IMR-90 (cell line): Measurements from ENCODE around the gene CDH26. TPM values are rescaled to one million over a fixed set of nuclear protein-coding genes. Genes with fewer than 3 reads are reported as not detected.
A peak's percentile ranks its signal among the peaks of the same experiment; 100 is the strongest.

Source experiments
- ATAC-seq: fragments of 200-7000 bp; cut with Tn5 transposase; 2 replicates; pipeline ENCODE4 v1.9.1; 2020; ENCODE audit warnings: low read depth, mild to moderate bottlenecking, moderate library complexity
- BruUV-seq: library from RNA; stranded (reverse); fragments of 400-500 nt; replicated peaks from 2 replicates; lab custom pipeline; 2021; lab: Mats Ljungman, UMichigan
- CTCF ChIA-PET: fragments of 300-600 bp; formaldehyde crosslinking; extraction: SDS; loops from one replicate; lab custom pipeline; 2021; ENCODE audit warnings: antibody characterized with exemption; lab: Yijun Ruan, JAX
- POLR2A ChIA-PET: fragments of 300-600 bp; sonication (Branson Sonifier 250); formaldehyde crosslinking; loops from one replicate; lab custom pipeline; 2022; ENCODE audit warnings: antibody characterized with exemption; ENCODE audit not compliant: unreplicated experiment; lab: Charles Lee
- DNase-seq: peaks from one replicate; pipeline ENCODE4 v3.0.0; 2013
- H2AFZ ChIP-seq: replicated peaks from 2 replicates; pipeline ENCODE3; 2013; ENCODE audit warnings: low read length, mild to moderate bottlenecking; ENCODE audit not compliant: poor library complexity
- H2AK5ac ChIP-seq: 2 replicates; pipeline ENCODE4 v1.6.1; 2013; ENCODE audit warnings: low read depth, low read length, inconsistent platforms
- H2AK9ac ChIP-seq: replicated peaks from 2 replicates; pipeline ENCODE3; 2013; ENCODE audit warnings: mild to moderate bottlenecking, low read depth, low read length, moderate library complexity; ENCODE audit not compliant: poor library complexity
- H2BK120ac ChIP-seq: 2 replicates; pipeline ENCODE4 v1.6.1; 2013; ENCODE audit warnings: low read depth, low read length, inconsistent platforms
- H2BK15ac ChIP-seq: 3 replicates; pipeline ENCODE4 v1.6.1; 2013; ENCODE audit warnings: low read depth, low read length, inconsistent platforms
- H2BK20ac ChIP-seq: 2 replicates; pipeline ENCODE4 v1.6.1; 2013; ENCODE audit warnings: low read depth, mild to moderate bottlenecking, inconsistent platforms, low read length, moderate library complexity
- H2BK5ac ChIP-seq: 2 replicates; pipeline ENCODE4 v1.6.1; 2013; ENCODE audit warnings: mild to moderate bottlenecking, low read depth, low read length, inconsistent platforms; ENCODE audit not compliant: poor library complexity, severe bottlenecking
- H3K14ac ChIP-seq: replicated peaks from 2 replicates; pipeline ENCODE4 v1.6.1; 2013; ENCODE audit warnings: low read depth, low read length, inconsistent platforms
- H3K18ac ChIP-seq: 2 replicates; pipeline ENCODE4 v1.6.1; 2013; ENCODE audit warnings: low read depth, low read length, control low read depth
- H3K23ac ChIP-seq: 2 replicates; pipeline ENCODE4 v1.6.1; 2013; ENCODE audit warnings: low read depth, low read length, inconsistent platforms
- H3K27ac ChIP-seq: 2 replicates; pipeline ENCODE4 v1.5.1; 2013; ENCODE audit warnings: mild to moderate bottlenecking, control low read depth, low read length; ENCODE audit not compliant: insufficient read depth
- H3K27me3 ChIP-seq: 2 replicates; pipeline ENCODE4 v1.6.1; 2013; ENCODE audit warnings: low read length; ENCODE audit not compliant: control insufficient read depth, insufficient read depth
- H3K36me3 ChIP-seq: 2 replicates; pipeline ENCODE4 v1.6.1; 2013; ENCODE audit warnings: low read length, mixed read lengths; ENCODE audit not compliant: control insufficient read depth, insufficient read depth
- H3K4ac ChIP-seq: 2 replicates; pipeline ENCODE4 v1.6.1; 2013; ENCODE audit warnings: low read depth, low read length, inconsistent platforms
- H3K4me1 ChIP-seq: 2 replicates; pipeline ENCODE4 v1.6.1; 2013; ENCODE audit warnings: low read length, mixed read lengths; ENCODE audit not compliant: control insufficient read depth, insufficient read depth
- H3K4me2 ChIP-seq: 2 replicates; pipeline ENCODE4 v1.6.1; 2013; ENCODE audit warnings: low read depth, mild to moderate bottlenecking, control low read depth, low read length, moderate library complexity
- H3K4me3 ChIP-seq: 2 replicates; pipeline ENCODE4 v1.5.1; 2013; ENCODE audit warnings: low read depth, mild to moderate bottlenecking, control low read depth, low read length, moderate library complexity; ENCODE audit not compliant: insufficient read depth
- H3K56ac ChIP-seq: 2 replicates; pipeline ENCODE4 v1.6.1; 2013; ENCODE audit warnings: low read length, inconsistent platforms; ENCODE audit not compliant: insufficient read depth; ENCODE audit errors: extremely low read depth
- H3K79me1 ChIP-seq, 2 experiments: 2 replicates each; pipeline ENCODE4 v1.6.1; 2013; ENCODE audit warnings: low read length in 2 of 2, inconsistent platforms in 1 of 2, low read depth in 1 of 2
- H3K9ac ChIP-seq: 2 replicates; pipeline ENCODE4 v1.6.1; 2013; ENCODE audit warnings: low read depth, low read length, control low read depth
- H3K9me1 ChIP-seq: 2 replicates; pipeline ENCODE4 v1.6.1; 2013; ENCODE audit warnings: low read length, inconsistent platforms; ENCODE audit not compliant: insufficient read depth
- H3K9me3 ChIP-seq: 2 replicates; pipeline ENCODE4 v1.6.1; 2013; ENCODE audit warnings: low read length; ENCODE audit not compliant: control insufficient read depth, insufficient read depth
- H4K20me1 ChIP-seq: 2 replicates; pipeline ENCODE4 v1.6.1; 2013; ENCODE audit warnings: low read length, inconsistent platforms; ENCODE audit not compliant: insufficient read depth
- H4K5ac ChIP-seq: 2 replicates; pipeline ENCODE4 v1.6.1; 2013; ENCODE audit warnings: mild to moderate bottlenecking, low read depth, low read length, control low read depth
- H4K8ac ChIP-seq, 2 experiments: 2 replicates each; pipeline ENCODE4 v1.6.1; 2013; ENCODE audit warnings: low read depth in 2 of 2, low read length in 2 of 2, control low read depth in 1 of 2, inconsistent platforms in 1 of 2
- H4K91ac ChIP-seq: 2 replicates; pipeline ENCODE4 v1.6.1; 2013; ENCODE audit warnings: low read depth, low read length, inconsistent platforms; ENCODE audit not compliant: insufficient read depth
- BHLHE40 ChIP-seq: fragments of 150-350 bp; IDR thresholded peaks from 2 replicates; pipeline ENCODE4 v1.6.1; 2016; ENCODE audit warnings: mild to moderate bottlenecking, low read depth, low read length
- CEBPB ChIP-seq: IDR thresholded peaks from 2 replicates; pipeline ENCODE4 v1.6.1; 2012; ENCODE audit warnings: low read depth, low read length, improper control_type of control experiment
- CHD1 ChIP-seq: IDR thresholded peaks from 2 replicates; pipeline ENCODE4 v1.6.1; 2012; ENCODE audit warnings: low read depth, low read length, improper control_type of control experiment
- FOS ChIP-seq: fragments of 150-350 bp; IDR thresholded peaks from 2 replicates; pipeline ENCODE4 v1.6.1; 2016; ENCODE audit warnings: low read depth, low read length
- MAFK ChIP-seq: IDR thresholded peaks from 2 replicates; pipeline ENCODE4 v1.6.1; 2012; ENCODE audit warnings: low read depth, low read length, improper control_type of control experiment
- MAZ ChIP-seq: IDR thresholded peaks from 2 replicates; pipeline ENCODE4 v1.6.1; 2012; ENCODE audit warnings: low read depth, mild to moderate bottlenecking, low read length, improper control_type of control experiment, moderate library complexity, borderline replicate concordance
- MXI1 ChIP-seq: IDR thresholded peaks from 2 replicates; pipeline ENCODE4 v1.6.1; 2012; ENCODE audit warnings: low read depth, mild to moderate bottlenecking, low read length, moderate library complexity, borderline replicate concordance
- NFE2L2 ChIP-seq: fragments of 150-350 bp; IDR thresholded peaks from 2 replicates; pipeline ENCODE4 v1.6.1; 2016; ENCODE audit warnings: low read depth, mild to moderate bottlenecking, low read length
- POLR2A ChIP-seq: IDR thresholded peaks from 2 replicates; pipeline ENCODE4 v1.6.1; 2012; ENCODE audit warnings: mild to moderate bottlenecking, low read depth, low read length
- RAD21 ChIP-seq: IDR thresholded peaks from 2 replicates; pipeline ENCODE4 v1.6.1; 2012; ENCODE audit warnings: low read length, improper control_type of control experiment
- RCOR1 ChIP-seq: IDR thresholded peaks from 2 replicates; pipeline ENCODE4 v1.6.1; 2012; ENCODE audit warnings: mild to moderate bottlenecking, low read length, improper control_type of control experiment; ENCODE audit not compliant: insufficient replicate concordance
- RFX5 ChIP-seq: IDR thresholded peaks from 2 replicates; pipeline ENCODE4 v1.8.0; 2012; ENCODE audit warnings: low read depth, mild to moderate bottlenecking, low read length, moderate library complexity
- SMC3 ChIP-seq: fragments of 150-350 bp; IDR thresholded peaks from 2 replicates; pipeline ENCODE4 v1.6.1; 2016; ENCODE audit warnings: low read depth, mild to moderate bottlenecking, antibody characterized with exemption, low read length, moderate library complexity
- WGBS, 2 experiments: methylation state at CpG; one replicate each; pipeline versions ENCODE4 v1.1.5 to v1.1.7; 2013; ENCODE audit warnings: missing lambda C conversion rate in 2 of 2; ENCODE audit not compliant: insufficient read length in 1 of 2; ENCODE audit errors: extremely low coverage in 2 of 2; 5-methylcytosine and 5-hydroxymethylcytosine counted together
- dilution Hi-C: fragments of 300-500 bp; cut with HindIII; formaldehyde crosslinking; loops from one replicate; pipeline ENCODE4 v1.14.3; 2018; ENCODE audit warnings: low sequenced_read_pairs; ENCODE audit not compliant: unreplicated experiment
- in situ Hi-C: fragments of 300-500 bp; cut with MboI; formaldehyde crosslinking; loops from 3 replicates; pipeline ENCODE4 v1.14.3; 2019; ENCODE audit warnings: low sequenced_read_pairs, inconsistent platforms, mixed read lengths
- intact Hi-C: fragments of 100-400 bp; cut with micrococcal nuclease; formaldehyde crosslinking; loops from 2 replicates; pipeline ENCODE4 v1.10.0; 2022
- polyA plus RNA-seq, 3 experiments: library from polyadenylated mRNA; depleted of rRNA; stranded (reverse); fragments of >200 nt; gene quantifications; 2 replicates each; pipeline ENCODE4 v1.2.3, GENCODE V29; 2012; ENCODE audit warnings: low replicate concordance in 1 of 3
- total RNA-seq: library from RNA; depleted of rRNA; stranded (reverse); fragments of >200 nt; gene quantifications from 2 replicates; pipeline ENCODE4 v1.2.3, GENCODE V29; 2012
- TF ChIP-seq, protein P1 (sequence below): fragments of 150-350 bp; IDR thresholded peaks from 2 replicates; pipeline ENCODE4 v1.6.1; 2016; ENCODE audit warnings: low read depth, mild to moderate bottlenecking, low read length, moderate library complexity, borderline replicate concordance
- TF ChIP-seq, protein P2 (sequence below): conservative IDR thresholded peaks from 2 replicates; pipeline ENCODE4 v1.5.1; 2012; ENCODE audit warnings: mild to moderate bottlenecking, low read depth, low read length, improper control_type of control experiment
- TF ChIP-seq, protein P3 (sequence below): fragments of 150-350 bp; IDR thresholded peaks from 2 replicates; pipeline ENCODE4 v1.6.1; 2017; ENCODE audit warnings: mild to moderate bottlenecking, antibody characterized with exemption, low read length, low read depth

CDH26 gene
- total and polyA plus RNA-seq, 2 of the 4 experiments (the other 2 are of a cell fraction): not detected

DNA sequence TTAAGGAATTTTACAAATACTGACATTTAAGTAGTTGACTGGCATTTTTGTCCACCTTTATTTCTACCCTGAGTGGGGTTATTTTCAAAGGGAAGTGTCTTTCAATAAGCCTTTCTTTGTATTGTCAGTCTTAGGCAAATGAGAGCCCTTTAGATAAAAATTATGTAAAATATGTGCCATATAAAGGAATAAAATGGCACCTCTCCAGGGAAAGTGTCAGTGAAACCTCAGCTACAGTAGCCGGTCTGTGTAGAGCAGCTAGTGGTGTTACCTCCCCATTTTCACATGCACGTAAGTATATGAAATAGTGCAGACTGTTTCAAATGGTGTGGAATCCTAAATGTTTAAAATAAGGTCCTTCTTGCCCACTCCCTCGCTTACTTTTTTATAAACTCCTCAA is 13.0 kb upstream of the CDH26 start:
- no peak overlapping the region for H2BK120ac ChIP-seq
- H2BK15ac ChIP-seq: no peak overlapping the region
- H4K8ac ChIP-seq: no peak overlapping the region
- dilution Hi-C loops: no loop called here
- H3K4me3 ChIP-seq: no peak overlapping the region
- no peak overlapping the region for H4K91ac ChIP-seq
- no peak for TF ChIP-seq FOS
- no peak for TF ChIP-seq CEBPB
- TF ChIP-seq, protein P1, sequence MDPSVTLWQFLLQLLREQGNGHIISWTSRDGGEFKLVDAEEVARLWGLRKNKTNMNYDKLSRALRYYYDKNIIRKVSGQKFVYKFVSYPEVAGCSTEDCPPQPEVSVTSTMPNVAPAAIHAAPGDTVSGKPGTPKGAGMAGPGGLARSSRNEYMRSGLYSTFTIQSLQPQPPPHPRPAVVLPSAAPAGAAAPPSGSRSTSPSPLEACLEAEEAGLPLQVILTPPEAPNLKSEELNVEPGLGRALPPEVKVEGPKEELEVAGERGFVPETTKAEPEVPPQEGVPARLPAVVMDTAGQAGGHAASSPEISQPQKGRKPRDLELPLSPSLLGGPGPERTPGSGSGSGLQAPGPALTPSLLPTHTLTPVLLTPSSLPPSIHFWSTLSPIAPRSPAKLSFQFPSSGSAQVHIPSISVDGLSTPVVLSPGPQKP: no peak
- no peak for TF ChIP-seq MAZ
- TF ChIP-seq, protein P2, sequence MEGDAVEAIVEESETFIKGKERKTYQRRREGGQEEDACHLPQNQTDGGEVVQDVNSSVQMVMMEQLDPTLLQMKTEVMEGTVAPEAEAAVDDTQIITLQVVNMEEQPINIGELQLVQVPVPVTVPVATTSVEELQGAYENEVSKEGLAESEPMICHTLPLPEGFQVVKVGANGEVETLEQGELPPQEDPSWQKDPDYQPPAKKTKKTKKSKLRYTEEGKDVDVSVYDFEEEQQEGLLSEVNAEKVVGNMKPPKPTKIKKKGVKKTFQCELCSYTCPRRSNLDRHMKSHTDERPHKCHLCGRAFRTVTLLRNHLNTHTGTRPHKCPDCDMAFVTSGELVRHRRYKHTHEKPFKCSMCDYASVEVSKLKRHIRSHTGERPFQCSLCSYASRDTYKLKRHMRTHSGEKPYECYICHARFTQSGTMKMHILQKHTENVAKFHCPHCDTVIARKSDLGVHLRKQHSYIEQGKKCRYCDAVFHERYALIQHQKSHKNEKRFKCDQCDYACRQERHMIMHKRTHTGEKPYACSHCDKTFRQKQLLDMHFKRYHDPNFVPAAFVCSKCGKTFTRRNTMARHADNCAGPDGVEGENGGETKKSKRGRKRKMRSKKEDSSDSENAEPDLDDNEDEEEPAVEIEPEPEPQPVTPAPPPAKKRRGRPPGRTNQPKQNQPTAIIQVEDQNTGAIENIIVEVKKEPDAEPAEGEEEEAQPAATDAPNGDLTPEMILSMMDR: no peak
- TF ChIP-seq, protein P3, sequence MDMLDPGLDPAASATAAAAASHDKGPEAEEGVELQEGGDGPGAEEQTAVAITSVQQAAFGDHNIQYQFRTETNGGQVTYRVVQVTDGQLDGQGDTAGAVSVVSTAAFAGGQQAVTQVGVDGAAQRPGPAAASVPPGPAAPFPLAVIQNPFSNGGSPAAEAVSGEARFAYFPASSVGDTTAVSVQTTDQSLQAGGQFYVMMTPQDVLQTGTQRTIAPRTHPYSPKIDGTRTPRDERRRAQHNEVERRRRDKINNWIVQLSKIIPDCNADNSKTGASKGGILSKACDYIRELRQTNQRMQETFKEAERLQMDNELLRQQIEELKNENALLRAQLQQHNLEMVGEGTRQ: no peak
- no peak for TF ChIP-seq RFX5
- TF ChIP-seq RAD21: no peak
- TF ChIP-seq CHD1: no peak
- TF ChIP-seq MXI1: no peak
- no peak for TF ChIP-seq MAFK
- no peak for TF ChIP-seq NFE2L2
- no peak for TF ChIP-seq SMC3
- no peak for TF ChIP-seq RCOR1
- TF ChIP-seq BHLHE40: no peak
- TF ChIP-seq POLR2A: no peak
- no peak overlapping the region for H2AK9ac ChIP-seq
- H2AK5ac ChIP-seq: no peak overlapping the region
- no peak overlapping the region for H2BK20ac ChIP-seq
- H3K4me2 ChIP-seq: peak overlapping the region; percentile 12; the same call in 1 of the 2 replicates
- H4K5ac ChIP-seq: no peak overlapping the region
- no peak overlapping the region for H3K56ac ChIP-seq
- peaks cover 11% of the 10 kb centered on the region for H3K36me3 ChIP-seq
- ChIA-PET POLR2A (no interaction called here), CTCF (interaction anchor here (0.6 to 1.6 kb wide), 3 partner anchors 10 to 261 kb away, joined by 3 to 4 read pairs (median 4); partner anchors contain the start of gene SYCP2)
- no peaks in the 10 kb centered on the region for H3K9me3 ChIP-seq
- intact Hi-C loops: loop anchor here (5.0 to 10.0 kb wide), 3 partner anchors 370 to 1240 kb away; no protein-coding TSS in a partner anchor
- no peak overlapping the region for H3K14ac ChIP-seq
- no peaks in the 10 kb centered on the region for H3K27me3 ChIP-seq
- H3K9ac ChIP-seq: no peak overlapping the region; the same call in 1 of the 2 replicates
- no peak overlapping the region for H3K18ac ChIP-seq
- H4K20me1 ChIP-seq: no peaks in the 10 kb centered on the region
- H3K27ac ChIP-seq: no peak overlapping the region
- H3K9me1 ChIP-seq: no peaks in the 10 kb centered on the region
- DNase-seq: no peak
- no CpG with 5 or more reads among the region's 3 CpGs for WGBS, 2 experiments
- no peak for ATAC-seq
- H3K23ac ChIP-seq: no peak overlapping the region
- no peak overlapping the region for H3K4ac ChIP-seq
- BruUV-seq: no TSS peak
- in situ Hi-C loops: no loop called here
- H2BK5ac ChIP-seq: no peak overlapping the region
- H3K4me1 ChIP-seq: peaks cover 2% of the 10 kb centered on the region
- peaks cover 0 to 4% of the 10 kb centered on the region in 2 experiments; a peak in 1 of 4 replicates for H3K79me1 ChIP-seq
- no peak overlapping the region for H2AFZ ChIP-seq
